ENCODE results near the gene LILRA5. TPM values are rescaled to one million over a fixed set of nuclear protein-coding genes. Genes with fewer than 3 reads are reported as not detected.
"Not testable (repeated sequence)": the region's sequence is repeated elsewhere in the genome, so short reads cannot be mapped to it uniquely, and the experiment has no call there.

The LILRA5 gene
- total and polyA plus RNA-seq, 5 donors from 2014 or later, result 0.67 TPM; not detected in 4

DNA sequence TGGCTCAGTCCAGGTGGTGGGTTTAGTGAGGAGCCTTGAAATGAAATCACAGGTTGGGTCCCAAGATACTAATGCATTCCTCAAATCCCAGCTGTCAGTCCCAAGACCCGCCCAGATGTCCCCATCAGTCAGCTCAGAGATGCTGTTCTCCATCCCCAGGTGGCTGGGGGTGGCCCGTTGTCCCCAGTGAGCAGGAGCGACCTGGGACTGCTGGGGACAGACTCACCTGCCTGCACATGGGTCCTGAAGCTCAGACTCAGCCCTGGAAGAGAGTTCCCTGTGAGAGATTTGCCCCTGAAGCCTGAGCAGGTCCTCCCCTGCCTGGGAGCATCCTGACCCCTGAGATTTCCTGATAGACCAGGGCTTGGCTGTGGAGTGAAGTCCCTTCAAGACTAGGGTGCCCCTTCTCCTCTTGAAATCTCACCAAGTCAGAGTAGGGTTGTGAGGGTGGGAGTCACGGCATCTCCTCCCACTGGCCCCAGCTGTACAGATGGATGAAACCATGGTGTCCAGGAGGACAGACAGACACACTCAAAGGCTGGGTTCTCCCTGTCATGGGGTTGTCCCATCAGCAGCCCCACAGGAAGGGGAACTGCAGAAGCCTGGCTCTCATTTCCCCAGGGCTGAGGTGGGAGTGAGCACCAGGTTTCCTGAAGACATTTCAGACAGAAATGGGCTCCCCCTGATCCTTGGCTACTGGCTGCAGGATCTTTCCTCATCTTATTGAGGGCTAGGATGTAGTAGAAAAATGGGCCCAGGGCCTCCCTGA lies 14.4 kb downstream of the LILRA5 start:
- no peaks in the 10 kb centered on the region for H3K36me3 ChIP-seq (ENCODE audit: control insufficient read depth, insufficient read depth, low read length)
- Mint-ChIP-seq H3K9me3 (peaks cover 0 to 3% (median 0%) of the 10 kb centered on the region in 7 donors), H3K4me3 (no peak overlapping the region), H3K36me3 (no peaks in the 10 kb centered on the region), H3K27ac (peak overlapping the region in 1 of 3 donors; percentile 50), H3K4me1 (peaks cover 0 to under 1% (median 0%) of the 10 kb centered on the region in 4 donors), H3K27me3 (peaks cover 36% of the 10 kb centered on the region)
- no peak overlapping the region for H3K27ac ChIP-seq (ENCODE audit: insufficient read depth, low read length, poor library complexity, severe bottlenecking)
- H3K27me3 ChIP-seq (ENCODE audit: control insufficient read depth, insufficient read depth, low read length), result peaks cover 3% of the 10 kb centered on the region
- peaks cover 0 to 3% of the 10 kb centered on the region in 2 experiments for H3K9me3 ChIP-seq (ENCODE audit: control insufficient read depth in 2 of 2, low read length in 2 of 2)
- no peak overlapping the region for H3K4me3 ChIP-seq (ENCODE audit: low read depth, low read length)
- ATAC-seq (ENCODE audit: low read depth in 2 of 2) (no peak), DNase-seq (no peak)
- no peaks in the 10 kb centered on the region for H3K4me1 ChIP-seq (ENCODE audit: control insufficient read depth, insufficient read depth, low read length, poor library complexity, severe bottlenecking)

- Histone ChIP-seq H3K4me3 (ENCODE audit: low read depth, low read length) (no peak overlapping the region), H3K9me3 (ENCODE audit: control insufficient read depth in 2 of 2, low read length in 2 of 2) (peaks cover 0 to 3% of the 10 kb centered on the region in 2 experiments), H3K4me1 (ENCODE audit: control insufficient read depth, insufficient read depth, low read length, poor library complexity, severe bottlenecking) (no peaks in the 10 kb centered on the region), H3K36me3 (ENCODE audit: control insufficient read depth, insufficient read depth, low read length) (no peaks in the 10 kb centered on the region), H3K27me3 (ENCODE audit: control insufficient read depth, insufficient read depth, low read length) (peaks cover 3% of the 10 kb centered on the region), H3K27ac (ENCODE audit: insufficient read depth, low read length, poor library complexity, severe bottlenecking) (no peak overlapping the region)
- no peak overlapping the region for H3K27ac Mint-ChIP-seq
- peaks cover 32% of the 10 kb centered on the region for H3K27me3 Mint-ChIP-seq
- DNase-seq (no peak), ATAC-seq (ENCODE audit: low read depth in 2 of 2) (no peak)
- no peaks in the 10 kb centered on the region for H3K36me3 Mint-ChIP-seq
- H3K9me3 Mint-ChIP-seq, result peaks cover 0 to 3% (median 0%) of the 10 kb centered on the region in 7 donors
- no peaks in the 10 kb centered on the region for H3K4me1 Mint-ChIP-seq
- H3K4me3 Mint-ChIP-seq, result no peak overlapping the region
Measured at GRCh38 chr19:54297759-54298305, 15.1 kb downstream of the LILRA5 start.

GRCh38 chr19:54294539-54294938 lies 18.4 kb downstream of the LILRA5 start:
- H3K36me3 Mint-ChIP-seq, result no peaks in the 10 kb centered on the region
- Histone ChIP-seq H3K27ac (ENCODE audit: insufficient read depth, low read length, poor library complexity, severe bottlenecking) (no peak overlapping the region), H3K36me3 (ENCODE audit: control insufficient read depth, insufficient read depth, low read length) (no peaks in the 10 kb centered on the region), H3K4me1 (ENCODE audit: control insufficient read depth, insufficient read depth, low read length, poor library complexity, severe bottlenecking) (no peaks in the 10 kb centered on the region), H3K27me3 (ENCODE audit: control insufficient read depth, insufficient read depth, low read length) (peaks cover 3% of the 10 kb centered on the region), H3K9me3 (ENCODE audit: control insufficient read depth in 2 of 2, low read length in 2 of 2) (peaks cover 0 to 3% of the 10 kb centered on the region in 2 experiments), H3K4me3 (ENCODE audit: low read depth, low read length) (no peak overlapping the region)
- no peaks in the 10 kb centered on the region for H3K4me1 Mint-ChIP-seq
- H3K4me3 Mint-ChIP-seq, result no peak overlapping the region
- H3K9me3 Mint-ChIP-seq, result peaks cover 0 to 3% (median 0%) of the 10 kb centered on the region in 7 donors
- H3K27me3 Mint-ChIP-seq, result peaks cover 26% of the 10 kb centered on the region
- H3K27ac Mint-ChIP-seq, result no peak overlapping the region
- DNase-seq, result no peak
- no peak for ATAC-seq (ENCODE audit: low read depth in 2 of 2)

DNA sequence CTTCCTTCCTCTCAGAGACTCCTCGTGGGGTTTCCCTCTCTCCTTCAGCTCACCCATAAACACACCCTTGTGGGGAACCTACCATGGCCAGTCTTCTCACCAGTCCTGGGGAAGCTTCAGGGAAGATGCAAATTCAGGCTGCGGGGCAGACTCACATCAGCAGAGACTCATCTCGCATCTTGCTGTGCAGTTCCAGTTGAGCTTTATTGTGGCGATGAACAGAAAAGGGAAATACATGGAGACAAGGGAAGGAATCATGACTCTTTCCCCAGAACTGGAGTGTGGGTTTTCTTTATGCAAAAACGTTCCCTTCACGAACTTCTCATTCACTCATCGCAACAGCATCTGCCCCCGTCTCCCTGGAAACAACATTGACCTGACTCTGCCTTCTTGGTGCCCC lies 23.8 kb downstream of the LILRA5 start:
- not testable (repeated sequence) for H3K4me3 ChIP-seq (ENCODE audit: low read depth, low read length); H3K9me3 ChIP-seq (ENCODE audit: control insufficient read depth in 2 of 2, low read length in 2 of 2); ATAC-seq (ENCODE audit: low read depth in 2 of 2); H3K36me3 ChIP-seq (ENCODE audit: control insufficient read depth, insufficient read depth, low read length); H3K4me1 Mint-ChIP-seq; H3K27me3 ChIP-seq (ENCODE audit: control insufficient read depth, insufficient read depth, low read length); H3K27ac ChIP-seq (ENCODE audit: insufficient read depth, low read length, poor library complexity, severe bottlenecking); H3K4me1 ChIP-seq (ENCODE audit: control insufficient read depth, insufficient read depth, low read length, poor library complexity, severe bottlenecking); H3K36me3 Mint-ChIP-seq; H3K27ac Mint-ChIP-seq; H3K9me3 Mint-ChIP-seq; H3K4me3 Mint-ChIP-seq; DNase-seq
- H3K27me3 Mint-ChIP-seq, result peaks cover 13% of the 10 kb centered on the region

- Mint-ChIP-seq H3K27me3 (peaks cover 14% of the 10 kb centered on the region), H3K4me3 (no peak overlapping the region), H3K36me3 (no peaks in the 10 kb centered on the region), H3K27ac (peak overlapping the region in 1 of 3 donors; percentile 29), H3K9me3 (peaks cover 0 to 3% (median 0%) of the 10 kb centered on the region in 7 donors), H3K4me1 (peaks cover 0 to 5% (median 0%) of the 10 kb centered on the region in 4 donors)
- Histone ChIP-seq H3K27me3 (ENCODE audit: control insufficient read depth, insufficient read depth, low read length) (no peaks in the 10 kb centered on the region), H3K4me1 (ENCODE audit: control insufficient read depth, insufficient read depth, low read length, poor library complexity, severe bottlenecking) (no peaks in the 10 kb centered on the region), H3K36me3 (ENCODE audit: control insufficient read depth, insufficient read depth, low read length) (no peaks in the 10 kb centered on the region), H3K4me3 (ENCODE audit: low read depth, low read length) (no peak overlapping the region), H3K27ac (ENCODE audit: insufficient read depth, low read length, poor library complexity, severe bottlenecking) (no peak overlapping the region), H3K9me3 (ENCODE audit: control insufficient read depth in 2 of 2, low read length in 2 of 2) (no peaks in the 10 kb centered on the region)
- ATAC-seq (ENCODE audit: low read depth in 2 of 2) (no peak), DNase-seq (no peak)
Measured at GRCh38 chr19:54287456-54287855, 25.5 kb downstream of the LILRA5 start.

- H3K4me1 Mint-ChIP-seq; H3K4me3 Mint-ChIP-seq; H3K27ac Mint-ChIP-seq; H3K36me3 Mint-ChIP-seq; H3K27me3 ChIP-seq (ENCODE audit: control insufficient read depth, insufficient read depth, low read length); H3K9me3 Mint-ChIP-seq; H3K9me3 ChIP-seq (ENCODE audit: control insufficient read depth in 2 of 2, low read length in 2 of 2); DNase-seq; H3K4me3 ChIP-seq (ENCODE audit: low read depth, low read length); H3K4me1 ChIP-seq (ENCODE audit: control insufficient read depth, insufficient read depth, low read length, poor library complexity, severe bottlenecking); ATAC-seq (ENCODE audit: low read depth in 2 of 2); H3K36me3 ChIP-seq (ENCODE audit: control insufficient read depth, insufficient read depth, low read length); H3K27ac ChIP-seq (ENCODE audit: insufficient read depth, low read length, poor library complexity, severe bottlenecking): not testable (repeated sequence)
- peaks cover 24% of the 10 kb centered on the region for H3K27me3 Mint-ChIP-seq
Measured at GRCh38 chr19:54286283-54286682, 26.7 kb downstream of the LILRA5 start.

- H3K27me3 Mint-ChIP-seq, result peaks cover 27% of the 10 kb centered on the region
- not testable (repeated sequence) for H3K4me1 ChIP-seq (ENCODE audit: control insufficient read depth, insufficient read depth, low read length, poor library complexity, severe bottlenecking); H3K9me3 ChIP-seq (ENCODE audit: control insufficient read depth in 2 of 2, low read length in 2 of 2); H3K27ac ChIP-seq (ENCODE audit: insufficient read depth, low read length, poor library complexity, severe bottlenecking); H3K4me1 Mint-ChIP-seq; H3K4me3 ChIP-seq (ENCODE audit: low read depth, low read length); H3K27me3 ChIP-seq (ENCODE audit: control insufficient read depth, insufficient read depth, low read length); H3K4me3 Mint-ChIP-seq; H3K27ac Mint-ChIP-seq; H3K36me3 Mint-ChIP-seq; H3K36me3 ChIP-seq (ENCODE audit: control insufficient read depth, insufficient read depth, low read length); H3K9me3 Mint-ChIP-seq; DNase-seq
- ATAC-seq (ENCODE audit: low read depth in 2 of 2), result peak; percentile 13 to 54
Measured at GRCh38 chr19:54285427-54286056, 27.4 kb downstream of the LILRA5 start.

Measured in CD4-positive, CD25-positive, alpha-beta regulatory T cell (primary cell).